Astrocyte (in vitro differentiated cells and primary cell): ENCODE measurements around the gene MYNN. TPM values are rescaled to one million over a fixed set of nuclear protein-coding genes. Genes with fewer than 3 reads are reported as not detected.

Experiments used
- DNase-seq: peaks from one replicate; pipeline ENCODE4 v3.0.0-alpha.2; 2010; ENCODE audit warnings: low read depth
- FAIRE-seq: peaks from 2 replicates; lab custom pipeline; 2011; peaks lifted over from hg19 to GRCh38; lab: Jason Lieb, UNC
- H2AFZ ChIP-seq: 2 replicates; pipeline ENCODE4 v1.6.0; 2012; ENCODE audit warnings: low read depth, low read length, inconsistent platforms
- H3K27ac ChIP-seq: 2 replicates; pipeline ENCODE4 v1.5.1; 2011; ENCODE audit warnings: low read depth, low read length, inconsistent platforms
- H3K27me3 ChIP-seq: 2 replicates; pipeline ENCODE4 v1.6.0; 2011; ENCODE audit warnings: low read length, inconsistent platforms; ENCODE audit not compliant: insufficient read depth
- H3K36me3 ChIP-seq: 2 replicates; pipeline ENCODE4 v1.5.1; 2011; ENCODE audit warnings: low read length, inconsistent platforms; ENCODE audit not compliant: insufficient read depth
- H3K4me1 ChIP-seq: 2 replicates; pipeline ENCODE4 v1.5.1; 2011; ENCODE audit warnings: low read length, inconsistent platforms; ENCODE audit not compliant: insufficient read depth
- H3K4me2 ChIP-seq: 2 replicates; pipeline ENCODE4 v1.6.0; 2012; ENCODE audit warnings: low read length, inconsistent platforms
- H3K4me3 ChIP-seq: 2 replicates; pipeline ENCODE4 v1.5.1; 2011; ENCODE audit warnings: low read depth, mild to moderate bottlenecking, low read length, inconsistent platforms; ENCODE audit not compliant: insufficient read depth
- H3K79me2 ChIP-seq: 2 replicates; pipeline ENCODE4 v1.6.0; 2012; ENCODE audit warnings: mild to moderate bottlenecking, low read length, inconsistent platforms; ENCODE audit not compliant: insufficient read depth
- H3K9ac ChIP-seq: 2 replicates; pipeline ENCODE4 v1.6.0; 2012; ENCODE audit warnings: mild to moderate bottlenecking, low read length, inconsistent platforms
- H3K9me3 ChIP-seq: 2 replicates; pipeline ENCODE4 v1.5.1; 2012; ENCODE audit warnings: low read depth, mild to moderate bottlenecking, low read length, inconsistent platforms; ENCODE audit not compliant: insufficient read depth
- H4K20me1 ChIP-seq: 2 replicates; pipeline ENCODE4 v1.6.0; 2012; ENCODE audit warnings: low read length, inconsistent platforms; ENCODE audit not compliant: insufficient read depth
- H3K27ac Mint-ChIP-seq: one replicate; pipeline ENCODE4 v1.8.0; 2021; ENCODE audit warnings: mild to moderate bottlenecking, mixed read lengths; ENCODE audit not compliant: unreplicated experiment
- H3K27me3 Mint-ChIP-seq: one replicate; pipeline ENCODE4 v1.8.0; 2021; ENCODE audit warnings: low read depth, mixed read lengths; ENCODE audit not compliant: unreplicated experiment
- H3K36me3 Mint-ChIP-seq: one replicate; pipeline ENCODE4 v1.8.0; 2021; ENCODE audit warnings: low read depth, mixed read lengths; ENCODE audit not compliant: unreplicated experiment
- H3K4me1 Mint-ChIP-seq: one replicate; pipeline ENCODE4 v1.8.0; 2021; ENCODE audit warnings: low read depth, mixed read lengths; ENCODE audit not compliant: unreplicated experiment
- H3K4me3 Mint-ChIP-seq: one replicate; pipeline ENCODE4 v1.8.0; 2021; ENCODE audit warnings: mild to moderate bottlenecking, moderate library complexity, mixed read lengths; ENCODE audit not compliant: unreplicated experiment
- H3K9me3 Mint-ChIP-seq: one replicate; pipeline ENCODE4 v1.8.0; 2021; ENCODE audit warnings: mild to moderate bottlenecking, mixed read lengths; ENCODE audit not compliant: unreplicated experiment
- EZH2 ChIP-seq: IDR thresholded peaks from 2 replicates; pipeline ENCODE4 v1.6.1; 2012; ENCODE audit warnings: mild to moderate bottlenecking, low read length, inconsistent platforms; ENCODE audit not compliant: insufficient read depth
- total RNA-seq: library from RNA; stranded (reverse); gene quantifications from 2 replicates; pipeline ENCODE4 v1.2.1, GENCODE V29; 2021
- TF ChIP-seq, protein P1 (sequence below): IDR thresholded peaks from 2 replicates; pipeline ENCODE4 v1.5.1; 2011; ENCODE audit warnings: low read depth, mild to moderate bottlenecking, inconsistent platforms, low read length, moderate library complexity; ENCODE audit not compliant: insufficient read depth

The MYNN gene
- total RNA-seq, 1 donor from 2014 or later: 12.9 TPM

- Histone ChIP-seq H3K9ac (no peak overlapping the region), H4K20me1 (no peaks in the 10 kb centered on the region), H2AFZ (peak overlapping the region; percentile 38), H3K27me3 (no peaks in the 10 kb centered on the region), H3K9me3 (no peaks in the 10 kb centered on the region), H3K4me2 (no peak overlapping the region), H3K36me3 (no peaks in the 10 kb centered on the region), H3K79me2 (no peaks in the 10 kb centered on the region), H3K4me3 (no peak overlapping the region), H3K27ac (no peak overlapping the region), H3K4me1 (no peaks in the 10 kb centered on the region)
- H3K9me3 Mint-ChIP-seq: no peaks in the 10 kb centered on the region
- no peak for DNase-seq
- peak overlapping the region; percentile 78 for H3K27ac Mint-ChIP-seq
- no peaks in the 10 kb centered on the region for H3K36me3 Mint-ChIP-seq
- FAIRE-seq: no peak
- peaks cover 14% of the 10 kb centered on the region for H3K4me1 Mint-ChIP-seq
- no peak overlapping the region for H3K4me3 Mint-ChIP-seq
- peaks cover 3% of the 10 kb centered on the region for H3K27me3 Mint-ChIP-seq
- TF ChIP-seq, protein P1, sequence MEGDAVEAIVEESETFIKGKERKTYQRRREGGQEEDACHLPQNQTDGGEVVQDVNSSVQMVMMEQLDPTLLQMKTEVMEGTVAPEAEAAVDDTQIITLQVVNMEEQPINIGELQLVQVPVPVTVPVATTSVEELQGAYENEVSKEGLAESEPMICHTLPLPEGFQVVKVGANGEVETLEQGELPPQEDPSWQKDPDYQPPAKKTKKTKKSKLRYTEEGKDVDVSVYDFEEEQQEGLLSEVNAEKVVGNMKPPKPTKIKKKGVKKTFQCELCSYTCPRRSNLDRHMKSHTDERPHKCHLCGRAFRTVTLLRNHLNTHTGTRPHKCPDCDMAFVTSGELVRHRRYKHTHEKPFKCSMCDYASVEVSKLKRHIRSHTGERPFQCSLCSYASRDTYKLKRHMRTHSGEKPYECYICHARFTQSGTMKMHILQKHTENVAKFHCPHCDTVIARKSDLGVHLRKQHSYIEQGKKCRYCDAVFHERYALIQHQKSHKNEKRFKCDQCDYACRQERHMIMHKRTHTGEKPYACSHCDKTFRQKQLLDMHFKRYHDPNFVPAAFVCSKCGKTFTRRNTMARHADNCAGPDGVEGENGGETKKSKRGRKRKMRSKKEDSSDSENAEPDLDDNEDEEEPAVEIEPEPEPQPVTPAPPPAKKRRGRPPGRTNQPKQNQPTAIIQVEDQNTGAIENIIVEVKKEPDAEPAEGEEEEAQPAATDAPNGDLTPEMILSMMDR: no peak
Measured at GRCh38 chr3:169836942-169837275, 63.7 kb downstream of the MYNN start.

DNA sequence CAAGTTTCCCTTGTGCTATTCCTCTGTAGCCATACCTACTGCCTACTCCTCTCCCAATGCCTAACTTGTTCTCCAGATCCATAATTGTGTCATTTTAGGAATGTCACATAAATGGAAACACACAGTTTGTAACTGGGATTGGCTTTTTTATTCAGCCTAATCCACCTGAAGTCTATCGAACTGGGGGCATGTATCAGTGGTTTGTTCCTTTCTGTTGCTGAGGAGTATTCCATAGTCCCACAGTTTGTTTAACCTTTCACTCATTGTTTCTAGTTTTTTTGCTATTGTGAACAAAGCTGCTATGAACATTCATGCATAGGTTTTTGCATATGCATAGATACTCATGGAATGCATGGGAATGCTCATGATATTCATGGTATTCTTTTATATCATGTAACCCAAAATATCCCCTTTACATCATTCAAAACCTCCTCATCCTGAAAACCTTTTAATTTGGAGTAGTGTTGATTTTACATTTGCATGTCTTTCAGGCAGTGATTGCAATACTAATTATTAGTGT, 65.4 kb downstream of the MYNN start:
- H3K4me3 ChIP-seq: no peak overlapping the region
- FAIRE-seq (no peak), DNase-seq (no peak)
- H3K36me3 Mint-ChIP-seq: no peaks in the 10 kb centered on the region
- H3K4me1 Mint-ChIP-seq: peaks cover 14% of the 10 kb centered on the region
- H3K36me3 ChIP-seq: no peaks in the 10 kb centered on the region
- H3K79me2 ChIP-seq: no peaks in the 10 kb centered on the region
- H3K4me2 ChIP-seq: no peak overlapping the region
- no peaks in the 10 kb centered on the region for H3K9me3 ChIP-seq
- H2AFZ ChIP-seq: no peak overlapping the region
- H3K9me3 Mint-ChIP-seq: no peaks in the 10 kb centered on the region
- TF ChIP-seq EZH2: no peak
- TF ChIP-seq, protein P1: no peak
- no peak overlapping the region for H3K9ac ChIP-seq
- no peak overlapping the region for H3K27ac Mint-ChIP-seq
- H3K4me3 Mint-ChIP-seq: no peak overlapping the region
- peaks cover 1% of the 10 kb centered on the region for H3K27me3 Mint-ChIP-seq
- no peaks in the 10 kb centered on the region for H4K20me1 ChIP-seq
- H3K4me1 ChIP-seq: no peaks in the 10 kb centered on the region
- H3K27ac ChIP-seq: no peak overlapping the region
- no peaks in the 10 kb centered on the region for H3K27me3 ChIP-seq

Other genes starting within 250 kb of the MYNN start
- gene MECOM, start 109.7 kb upstream of the MYNN start, total RNA-seq: 11.8 and 15.8 TPM in 2 replicates
- gene TERC, start 8.3 kb upstream of the MYNN start, total RNA-seq: 0.86 and 1.2 TPM in 2 replicates
- 3.3 and 3.7 TPM in 2 replicates for gene ACTRT3, start 3.8 kb upstream of the MYNN start, total RNA-seq
- gene LRRIQ4, start 39.5 kb downstream of the MYNN start, total RNA-seq: not detected in 2 replicates
- 1.0 and 1.3 TPM in 2 replicates for gene LRRC34, start 39.5 kb downstream of the MYNN start, total RNA-seq
- gene LRRC31, start 96.5 kb downstream of the MYNN start, total RNA-seq: 0.16 TPM in 1 of 2 replicates, not detected in the other
- not detected in 2 replicates for gene SAMD7, start 138.2 kb downstream of the MYNN start, total RNA-seq
- 117 and 122 TPM in 2 replicates for gene SEC62, start 193.4 kb downstream of the MYNN start, total RNA-seq